Fibroblast of lung (primary cell): ENCODE results near the gene CRYBA4. TPM values are rescaled to one million over a fixed set of nuclear protein-coding genes. Genes with fewer than 3 reads are reported as not detected.

Source experiments
- DNase-seq, 2 donors: peaks; one replicate each; pipeline versions ENCODE4 v3.0.0 to v3.0.0-alpha.2; 2010; ENCODE audit warnings: low read depth in 2 of 2
- H2AFZ ChIP-seq: 2 replicates; pipeline ENCODE4 v1.5.1; 2012; ENCODE audit warnings: low read length, control low read depth, inconsistent platforms
- H3K27ac ChIP-seq: 2 replicates; pipeline ENCODE4 v1.5.1; 2011; ENCODE audit warnings: low read length, control low read depth; ENCODE audit not compliant: insufficient read depth
- H3K27me3 ChIP-seq: 2 replicates; pipeline ENCODE4 v1.5.1; 2011; ENCODE audit warnings: mild to moderate bottlenecking, low read length; ENCODE audit not compliant: control insufficient read depth, insufficient read depth
- H3K36me3 ChIP-seq: 2 replicates; pipeline ENCODE4 v1.5.1; 2011; ENCODE audit warnings: low read length; ENCODE audit not compliant: control insufficient read depth, insufficient read depth
- H3K4me1 ChIP-seq: 2 replicates; pipeline ENCODE4 v1.5.1; 2011; ENCODE audit warnings: low read length; ENCODE audit not compliant: control insufficient read depth, insufficient read depth; ENCODE audit errors: extremely low read depth
- H3K4me2 ChIP-seq: 2 replicates; pipeline ENCODE4 v1.5.1; 2011; ENCODE audit warnings: low read length, control low read depth; ENCODE audit not compliant: insufficient read depth; ENCODE audit errors: extremely low read depth
- H3K4me3 ChIP-seq, 4 experiments: fragments of 200-600 bp in 1 of 4; sonication (generic) in 1 of 4; replicated peaks in 1 of 4; 2 replicates each; pipeline ENCODE4 v1.5.1; 2011 to 2016; ENCODE audit warnings: low read length in 4 of 4, low read depth in 3 of 4, mild to moderate bottlenecking in 3 of 4, control low read depth in 2 of 4, inconsistent platforms in 1 of 4, mixed read lengths in 1 of 4; ENCODE audit not compliant: insufficient read depth in 1 of 4; ENCODE audit errors: control extremely low read depth in 1 of 4
- H3K79me2 ChIP-seq: 2 replicates; pipeline ENCODE4 v1.5.1; 2012; ENCODE audit warnings: mild to moderate bottlenecking, low read length, inconsistent platforms; ENCODE audit not compliant: control insufficient read depth, insufficient read depth
- H3K9ac ChIP-seq: 2 replicates; pipeline ENCODE4 v1.5.1; 2011; ENCODE audit warnings: mild to moderate bottlenecking, low read length, control low read depth; ENCODE audit not compliant: insufficient read depth
- H3K9me3 ChIP-seq: 2 replicates; pipeline ENCODE4 v1.5.1; 2012; ENCODE audit warnings: low read depth, low read length; ENCODE audit not compliant: control insufficient read depth, insufficient read depth
- H4K20me1 ChIP-seq: 2 replicates; pipeline ENCODE4 v1.5.1; 2011; ENCODE audit warnings: low read length; ENCODE audit not compliant: control insufficient read depth, insufficient read depth; ENCODE audit errors: extremely low read depth
- EZH2 ChIP-seq: IDR thresholded peaks from 2 replicates; pipeline ENCODE4 v1.5.1; 2012; ENCODE audit warnings: low read length, control low read depth, mild to moderate bottlenecking; ENCODE audit errors: missing control alignments
- polyA plus RNA-seq, 2 donors: library from polyadenylated mRNA; depleted of rRNA in 1 of 2; stranded (reverse) in 1 of 2; unstranded in 1 of 2; fragments of >200 nt; gene quantifications; 2 replicates each; pipeline ENCODE4 v1.2.1, GENCODE V29; 2011 to 2012; ENCODE audit warnings: missing spikeins in 1 of 2
- total RNA-seq: library from RNA; depleted of rRNA; stranded (reverse); fragments of >200 nt; gene quantifications from 2 replicates; pipeline ENCODE4 v1.2.1, GENCODE V29; 2014
- TF ChIP-seq, protein P1 (sequence below), 2 donors: IDR thresholded peaks in 1 of 2; conservative IDR thresholded peaks in 1 of 2; 1 replicate in 1 of 2; 2 replicates in 1 of 2; pipeline ENCODE4 v1.5.1; 2011 to 2012; ENCODE audit warnings: low read length in 2 of 2, control low read depth in 1 of 2, inconsistent platforms in 1 of 2, low read depth in 1 of 2, mild to moderate bottlenecking in 1 of 2

The CRYBA4 gene
- total and polyA plus RNA-seq, 2 donors (not counting 1 experiment from before 2014, with no cell fraction given): not detected

DNA sequence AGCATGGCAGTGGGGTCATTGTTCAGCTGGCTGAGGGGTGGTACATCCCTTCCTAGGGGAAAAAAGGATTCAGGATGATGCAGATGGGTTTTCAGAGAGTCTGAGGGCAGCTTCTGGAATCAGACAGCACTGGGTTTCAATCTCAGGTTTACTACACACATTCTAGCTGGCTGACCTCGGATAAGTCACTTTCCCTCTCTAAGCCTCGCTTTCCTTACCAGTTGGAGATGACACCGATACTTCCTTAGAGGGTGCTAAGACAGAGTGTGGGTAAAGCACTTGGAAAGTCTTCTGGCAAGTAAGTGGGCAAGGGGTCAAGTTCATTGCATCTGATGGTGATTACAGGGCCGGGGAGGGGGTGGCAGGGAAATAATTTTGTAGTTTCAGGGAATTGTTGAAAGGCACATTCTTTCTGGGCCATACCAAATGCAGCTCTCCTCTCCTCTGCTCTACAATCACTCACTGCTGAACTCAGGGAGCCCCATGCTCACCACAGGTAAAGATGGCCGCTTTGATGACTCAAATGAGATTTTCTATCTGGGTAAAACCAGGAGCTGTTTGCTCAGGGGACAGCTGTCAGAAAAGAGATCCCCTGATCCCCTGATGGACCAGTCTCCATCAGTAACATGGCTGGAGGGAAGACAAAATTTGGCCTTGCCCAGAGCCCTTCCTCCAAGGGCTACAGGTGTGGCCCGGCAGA is 29.1 kb downstream of the CRYBA4 start:
- DNase-seq: no peak
- Histone ChIP-seq H2AFZ (no peak overlapping the region), H3K27me3 (peaks cover 46% of the 10 kb centered on the region), H3K79me2 (no peaks in the 10 kb centered on the region), H3K4me3 (no peak overlapping the region), H3K36me3 (no peaks in the 10 kb centered on the region), H3K9me3 (no peaks in the 10 kb centered on the region), H3K4me2 (no peak overlapping the region), H3K9ac (no peak overlapping the region), H4K20me1 (no peaks in the 10 kb centered on the region), H3K4me1 (no peaks in the 10 kb centered on the region), H3K27ac (no peak overlapping the region)
- TF ChIP-seq, protein P1, sequence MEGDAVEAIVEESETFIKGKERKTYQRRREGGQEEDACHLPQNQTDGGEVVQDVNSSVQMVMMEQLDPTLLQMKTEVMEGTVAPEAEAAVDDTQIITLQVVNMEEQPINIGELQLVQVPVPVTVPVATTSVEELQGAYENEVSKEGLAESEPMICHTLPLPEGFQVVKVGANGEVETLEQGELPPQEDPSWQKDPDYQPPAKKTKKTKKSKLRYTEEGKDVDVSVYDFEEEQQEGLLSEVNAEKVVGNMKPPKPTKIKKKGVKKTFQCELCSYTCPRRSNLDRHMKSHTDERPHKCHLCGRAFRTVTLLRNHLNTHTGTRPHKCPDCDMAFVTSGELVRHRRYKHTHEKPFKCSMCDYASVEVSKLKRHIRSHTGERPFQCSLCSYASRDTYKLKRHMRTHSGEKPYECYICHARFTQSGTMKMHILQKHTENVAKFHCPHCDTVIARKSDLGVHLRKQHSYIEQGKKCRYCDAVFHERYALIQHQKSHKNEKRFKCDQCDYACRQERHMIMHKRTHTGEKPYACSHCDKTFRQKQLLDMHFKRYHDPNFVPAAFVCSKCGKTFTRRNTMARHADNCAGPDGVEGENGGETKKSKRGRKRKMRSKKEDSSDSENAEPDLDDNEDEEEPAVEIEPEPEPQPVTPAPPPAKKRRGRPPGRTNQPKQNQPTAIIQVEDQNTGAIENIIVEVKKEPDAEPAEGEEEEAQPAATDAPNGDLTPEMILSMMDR (conservative IDR thresholded peaks at IDR 0.05 in 1 of 2, IDR thresholded peaks at IDR 0.05 in 1 of 2; ENCODE audit: low read depth in 1 of 2, low read length in 2 of 2): no peak
- no peak for TF ChIP-seq EZH2

DNA sequence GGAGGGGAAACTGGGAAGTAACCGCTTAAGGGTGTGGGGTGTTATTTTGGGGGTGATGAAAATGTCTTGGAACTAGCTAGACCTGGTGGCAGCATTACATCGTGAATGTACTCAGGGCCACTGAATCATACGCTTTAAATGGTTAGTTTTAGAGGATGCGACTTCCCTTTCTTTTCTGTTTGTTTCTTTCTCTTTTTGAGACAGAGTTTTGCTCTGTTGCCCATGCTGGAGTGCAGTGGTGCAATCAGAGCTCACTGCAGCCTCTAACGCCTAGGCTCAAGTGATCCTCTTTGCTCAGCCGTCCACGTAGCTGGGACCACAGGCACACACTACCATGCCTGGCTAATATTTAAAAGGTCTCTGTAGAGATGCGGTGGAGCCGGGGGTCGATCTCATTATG is 30.1 kb downstream of the CRYBA4 start:
- Histone ChIP-seq H2AFZ (no peak overlapping the region), H3K4me1 (no peaks in the 10 kb centered on the region), H3K9ac (no peak overlapping the region), H3K79me2 (no peaks in the 10 kb centered on the region), H3K9me3 (no peaks in the 10 kb centered on the region), H3K36me3 (no peaks in the 10 kb centered on the region), H3K27ac (no peak overlapping the region), H3K27me3 (peaks cover 50% of the 10 kb centered on the region), H3K4me3 (no peak overlapping the region), H4K20me1 (no peaks in the 10 kb centered on the region), H3K4me2 (no peak overlapping the region)
- TF ChIP-seq EZH2: no peak
- TF ChIP-seq, protein P1 (conservative IDR thresholded peaks at IDR 0.05 in 1 of 2, IDR thresholded peaks at IDR 0.05 in 1 of 2; ENCODE audit: low read depth in 1 of 2, low read length in 2 of 2): no peak
- no peak for DNase-seq

DNA sequence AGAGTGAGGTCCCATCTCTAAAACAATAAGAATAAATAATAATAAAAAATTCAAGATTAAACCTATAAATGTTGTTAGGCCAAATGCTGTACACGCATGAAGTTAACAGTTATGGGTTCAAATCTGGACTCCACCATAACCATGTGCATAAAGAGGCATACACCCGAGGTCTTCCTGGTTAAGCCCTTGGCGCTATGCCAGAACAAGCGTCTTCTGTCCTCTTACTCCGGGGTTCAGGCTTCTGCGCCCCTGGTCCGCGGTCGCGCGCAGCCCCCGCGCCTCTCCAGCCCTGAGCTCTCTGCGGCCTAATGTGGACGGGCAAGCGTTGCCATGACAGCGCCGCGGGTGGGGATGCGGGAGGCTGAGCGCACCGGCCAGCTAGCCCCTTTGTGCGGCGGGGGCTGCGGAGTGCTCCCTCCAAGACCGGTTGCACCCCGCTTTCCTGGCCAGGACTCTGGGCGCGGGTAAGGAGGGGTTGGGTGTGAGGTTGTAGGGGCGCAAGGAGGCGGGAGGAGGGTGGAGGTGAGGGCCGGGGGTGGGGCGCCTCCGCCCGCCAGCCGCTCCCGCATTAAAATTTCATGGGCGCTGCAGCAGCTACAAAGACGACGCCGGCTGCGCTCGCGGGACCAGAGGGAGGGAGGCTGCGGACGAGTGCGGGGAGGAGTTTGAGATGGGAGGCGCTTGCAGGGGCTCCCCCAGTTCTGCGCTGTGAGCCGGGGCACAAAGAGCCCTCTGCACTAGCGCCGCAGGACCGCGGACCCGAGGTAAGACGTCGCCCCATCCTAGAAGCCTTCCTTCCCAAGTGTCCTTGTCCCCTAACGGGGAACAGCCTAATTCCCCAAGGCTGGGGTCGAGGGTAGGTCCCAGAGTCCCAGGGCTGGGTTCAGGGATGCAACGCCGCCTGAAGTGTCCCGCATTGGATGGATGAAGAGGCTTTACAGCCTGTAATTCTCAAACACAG is 35.4 kb downstream of the CRYBA4 start, which contains the start of gene MIAT:
TSS of gene MIAT (plus strand) at position 698 of the 961 bp plus-strand sequence.
- peak within 1 kb of the TSS; percentile 40 to 71 (median 48) for H3K4me3 ChIP-seq
- H3K9ac ChIP-seq: peak within 1 kb of the TSS; percentile 8
- DNase-seq: peak in 1 of 2 donors; percentile 48
- H3K4me1 ChIP-seq: peaks cover 12% of the 10 kb centered on the region
- H2AFZ ChIP-seq: peak within 1 kb of the TSS; percentile 63
- no peaks in the 10 kb centered on the region for H3K79me2 ChIP-seq
- no peaks in the 10 kb centered on the region for H4K20me1 ChIP-seq
- H3K4me2 ChIP-seq: peak within 1 kb of the TSS; percentile 87
- no peaks in the 10 kb centered on the region for H3K9me3 ChIP-seq
- TF ChIP-seq, protein P1 (conservative IDR thresholded peaks at IDR 0.05 in 1 of 2, IDR thresholded peaks at IDR 0.05 in 1 of 2; ENCODE audit: low read depth in 1 of 2, low read length in 2 of 2): no peak
- TF ChIP-seq EZH2: peak; percentile 81
- H3K27me3 ChIP-seq: peaks cover 29% of the 10 kb centered on the region
- no peak within 1 kb of the TSS for H3K27ac ChIP-seq
- no peaks in the 10 kb centered on the region for H3K36me3 ChIP-seq
